Measurements from ENCODE around the gene CSAD. TPM values are rescaled to one million over a fixed set of nuclear protein-coding genes. Genes with fewer than 3 reads are reported as not detected.
A peak's percentile ranks its signal among the peaks of the same experiment; 100 is the strongest.

CSAD gene
- total RNA-seq, 2 donors from 2014 or later: 70.8 to 89.5 TPM

DNA sequence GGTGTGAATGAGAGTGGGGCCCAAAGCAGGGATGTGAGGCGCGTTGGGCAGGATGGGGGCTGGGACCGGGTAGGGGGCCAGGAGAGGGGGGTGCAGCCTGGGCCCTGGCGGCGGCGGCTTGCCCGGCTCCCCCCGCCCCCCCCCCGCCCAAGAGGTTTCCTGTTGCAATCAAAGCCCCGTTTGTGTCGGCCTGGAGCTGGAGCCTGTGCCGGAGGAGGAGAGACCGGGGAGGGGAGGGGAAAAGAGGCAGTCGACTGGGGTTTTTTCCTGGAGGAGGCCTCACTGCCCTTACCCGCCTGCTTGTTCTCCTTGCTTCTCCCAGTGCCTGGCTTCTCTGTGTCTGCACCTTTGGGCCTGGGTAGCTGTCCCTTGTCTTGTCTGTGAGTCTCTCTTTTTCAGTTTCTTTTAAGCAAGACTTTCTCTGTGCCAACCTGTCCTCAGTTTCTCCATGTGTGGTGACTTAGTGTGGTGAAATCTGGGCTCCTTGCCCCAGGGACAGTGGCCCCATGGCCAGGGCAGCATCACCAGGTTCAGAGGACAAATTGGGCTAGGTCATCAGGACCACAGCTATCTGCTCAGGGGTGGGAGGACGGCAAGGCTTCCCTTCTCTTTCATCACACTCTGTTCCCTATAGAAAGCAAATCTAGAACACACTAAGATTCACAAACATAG is 42.8 kb upstream of the CSAD start:
- DNase-seq (ENCODE audit: low spot score) (no peak), ATAC-seq (ENCODE audit: insufficient number of reproducible peaks, low FRiP score, low read depth) (no peak)
- Histone ChIP-seq H3K27me3 (replicated peaks; ENCODE audit: insufficient read depth) (no peaks in the 10 kb centered on the region), H3K36me3 (peaks cover 3% of the 10 kb centered on the region), H3K4me1 (ENCODE audit: control insufficient read depth in 1 of 2, low read depth in 2 of 2) (peaks cover 26 to 49% of the 10 kb centered on the region in 2 donors), H3K9me3 (no peaks in the 10 kb centered on the region), H3K27ac (peak overlapping the region; percentile 97 to 99), H3K4me3 (peak overlapping the region; percentile 4)
- TF ChIP-seq, protein P1, sequence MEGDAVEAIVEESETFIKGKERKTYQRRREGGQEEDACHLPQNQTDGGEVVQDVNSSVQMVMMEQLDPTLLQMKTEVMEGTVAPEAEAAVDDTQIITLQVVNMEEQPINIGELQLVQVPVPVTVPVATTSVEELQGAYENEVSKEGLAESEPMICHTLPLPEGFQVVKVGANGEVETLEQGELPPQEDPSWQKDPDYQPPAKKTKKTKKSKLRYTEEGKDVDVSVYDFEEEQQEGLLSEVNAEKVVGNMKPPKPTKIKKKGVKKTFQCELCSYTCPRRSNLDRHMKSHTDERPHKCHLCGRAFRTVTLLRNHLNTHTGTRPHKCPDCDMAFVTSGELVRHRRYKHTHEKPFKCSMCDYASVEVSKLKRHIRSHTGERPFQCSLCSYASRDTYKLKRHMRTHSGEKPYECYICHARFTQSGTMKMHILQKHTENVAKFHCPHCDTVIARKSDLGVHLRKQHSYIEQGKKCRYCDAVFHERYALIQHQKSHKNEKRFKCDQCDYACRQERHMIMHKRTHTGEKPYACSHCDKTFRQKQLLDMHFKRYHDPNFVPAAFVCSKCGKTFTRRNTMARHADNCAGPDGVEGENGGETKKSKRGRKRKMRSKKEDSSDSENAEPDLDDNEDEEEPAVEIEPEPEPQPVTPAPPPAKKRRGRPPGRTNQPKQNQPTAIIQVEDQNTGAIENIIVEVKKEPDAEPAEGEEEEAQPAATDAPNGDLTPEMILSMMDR (IDR thresholded peaks at IDR 0.05): no peak

DNA sequence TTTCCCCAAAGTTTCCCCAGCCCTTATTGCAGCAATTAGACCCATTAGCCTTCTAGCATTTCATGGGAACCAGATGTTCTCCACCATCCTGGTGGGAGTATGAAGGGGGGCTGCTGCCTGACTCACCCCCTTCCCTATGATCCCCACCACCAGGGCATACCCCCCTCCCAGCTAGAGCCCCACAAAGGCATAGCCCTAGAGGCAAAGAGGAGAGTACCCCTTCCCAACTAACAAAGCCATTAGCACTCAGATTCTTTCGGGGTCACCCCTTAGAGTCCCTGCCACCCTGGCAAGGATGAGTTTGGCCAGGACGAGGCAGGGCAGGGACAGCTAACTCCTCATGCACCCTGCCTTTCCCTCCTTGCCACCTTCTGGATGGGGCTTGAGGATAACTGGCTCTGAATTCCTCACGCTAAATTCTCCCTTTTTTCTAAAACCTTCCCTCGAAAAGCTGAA is 42.1 kb upstream of the CSAD start:
- TF ChIP-seq, protein P1 (IDR thresholded peaks at IDR 0.05): no peak
- no peaks in the 10 kb centered on the region for H3K27me3 ChIP-seq (replicated peaks; ENCODE audit: insufficient read depth)
- H3K4me3 ChIP-seq: peak overlapping the region; percentile 4
- ATAC-seq (ENCODE audit: insufficient number of reproducible peaks, low FRiP score, low read depth) (no peak), DNase-seq (ENCODE audit: low spot score) (no peak)
- peaks cover 3% of the 10 kb centered on the region for H3K36me3 ChIP-seq
- H3K27ac ChIP-seq: peak overlapping the region; percentile 97 to 99
- H3K4me1 ChIP-seq (ENCODE audit: control insufficient read depth in 1 of 2, low read depth in 2 of 2): peaks cover 32 to 53% of the 10 kb centered on the region in 2 donors
- no peaks in the 10 kb centered on the region for H3K9me3 ChIP-seq

DNA sequence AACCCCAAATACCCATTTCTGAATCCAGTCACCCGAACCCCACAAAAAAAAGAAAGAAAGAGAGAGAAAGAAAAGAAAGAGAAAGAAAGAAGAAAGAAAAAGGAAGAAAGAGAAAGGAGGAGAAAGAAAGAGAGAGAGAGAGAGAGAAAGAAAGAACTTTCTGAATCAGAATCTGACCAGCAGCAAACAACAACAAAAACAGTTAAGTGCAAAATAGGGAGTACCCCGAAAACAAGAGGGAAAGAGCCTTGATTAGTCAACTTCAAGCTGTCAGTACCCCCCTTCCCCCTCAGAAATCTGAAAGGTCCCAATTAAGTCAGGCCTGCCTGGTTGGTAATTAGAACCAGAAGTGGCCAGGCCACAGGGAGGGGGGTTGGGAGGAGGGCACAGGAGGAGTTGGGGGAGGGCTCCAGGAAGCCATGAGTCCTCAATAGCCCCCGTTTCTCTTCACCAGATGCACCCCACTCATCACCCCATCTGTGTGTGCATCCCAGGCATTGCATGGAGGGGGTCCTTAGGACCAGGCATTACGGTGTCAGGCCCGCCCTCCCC is 41.5 kb upstream of the CSAD start:
- DNase-seq (ENCODE audit: low spot score) (no peak), ATAC-seq (ENCODE audit: insufficient number of reproducible peaks, low FRiP score, low read depth) (no peak)
- Histone ChIP-seq H3K27me3 (replicated peaks; ENCODE audit: insufficient read depth) (no peaks in the 10 kb centered on the region), H3K4me3 (peak overlapping the region; percentile 82), H3K27ac (peak overlapping the region; percentile 97 to 99), H3K4me1 (ENCODE audit: control insufficient read depth in 1 of 2, low read depth in 2 of 2) (peaks cover 38 to 59% of the 10 kb centered on the region in 2 donors), H3K36me3 (peaks cover 3% of the 10 kb centered on the region), H3K9me3 (no peaks in the 10 kb centered on the region)
- TF ChIP-seq, protein P1 (IDR thresholded peaks at IDR 0.05): no peak

DNA sequence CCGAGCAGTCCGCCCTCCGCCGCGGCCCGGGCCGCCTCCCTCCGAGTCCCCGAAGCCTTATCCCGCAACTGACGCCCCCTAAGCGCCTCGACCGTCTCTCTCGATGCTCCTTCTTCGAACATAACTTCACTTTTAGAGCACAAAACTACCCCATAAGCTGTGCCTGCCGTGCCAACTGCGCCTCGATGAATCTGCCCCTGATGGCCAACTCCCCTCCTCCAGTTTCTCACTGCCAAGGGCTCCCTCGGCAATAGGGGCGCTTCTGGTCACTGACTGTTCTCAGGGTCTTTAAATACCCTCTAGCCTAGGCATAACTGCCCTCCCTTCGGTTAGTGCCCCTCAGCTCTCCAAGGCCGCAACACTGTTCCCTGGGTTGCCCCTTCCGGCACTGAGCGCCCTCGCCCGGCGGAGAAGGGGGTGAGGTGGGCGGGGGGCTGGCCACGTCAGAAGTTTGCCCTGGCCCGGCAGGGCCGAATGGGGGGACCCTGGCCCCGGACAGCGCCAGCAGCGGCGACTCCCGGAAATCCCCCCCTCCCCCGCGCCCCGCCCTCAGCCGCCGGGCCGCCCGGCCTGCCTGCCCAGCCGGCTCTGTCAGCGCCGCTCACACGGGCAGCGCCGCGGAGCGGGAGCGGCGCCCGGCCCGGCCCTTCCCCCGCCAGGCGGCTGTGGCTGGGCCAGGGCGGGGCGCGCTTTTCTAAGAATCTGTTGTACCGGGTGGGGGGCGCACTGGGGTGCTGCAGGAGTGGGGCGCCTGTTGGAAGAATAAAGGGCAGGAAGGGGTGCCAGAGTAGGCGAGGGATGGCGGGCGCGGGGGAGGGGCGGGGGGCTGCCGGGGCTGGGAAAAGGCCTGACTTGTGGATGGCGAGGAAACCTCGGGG is 40.7 kb upstream of the CSAD start:
- ATAC-seq (ENCODE audit: insufficient number of reproducible peaks, low FRiP score, low read depth): peak; percentile 38
- Histone ChIP-seq H3K4me1 (ENCODE audit: control insufficient read depth in 1 of 2, low read depth in 2 of 2) (peaks cover 42 to 65% of the 10 kb centered on the region in 2 donors), H3K27me3 (replicated peaks; ENCODE audit: insufficient read depth) (no peaks in the 10 kb centered on the region), H3K36me3 (no peaks in the 10 kb centered on the region), H3K4me3 (peak overlapping the region; percentile 82), H3K27ac (peak overlapping the region; percentile 97 to 99), H3K9me3 (no peaks in the 10 kb centered on the region)
- no peak for DNase-seq (ENCODE audit: low spot score)
- TF ChIP-seq, protein P1 (IDR thresholded peaks at IDR 0.05): no peak

DNA sequence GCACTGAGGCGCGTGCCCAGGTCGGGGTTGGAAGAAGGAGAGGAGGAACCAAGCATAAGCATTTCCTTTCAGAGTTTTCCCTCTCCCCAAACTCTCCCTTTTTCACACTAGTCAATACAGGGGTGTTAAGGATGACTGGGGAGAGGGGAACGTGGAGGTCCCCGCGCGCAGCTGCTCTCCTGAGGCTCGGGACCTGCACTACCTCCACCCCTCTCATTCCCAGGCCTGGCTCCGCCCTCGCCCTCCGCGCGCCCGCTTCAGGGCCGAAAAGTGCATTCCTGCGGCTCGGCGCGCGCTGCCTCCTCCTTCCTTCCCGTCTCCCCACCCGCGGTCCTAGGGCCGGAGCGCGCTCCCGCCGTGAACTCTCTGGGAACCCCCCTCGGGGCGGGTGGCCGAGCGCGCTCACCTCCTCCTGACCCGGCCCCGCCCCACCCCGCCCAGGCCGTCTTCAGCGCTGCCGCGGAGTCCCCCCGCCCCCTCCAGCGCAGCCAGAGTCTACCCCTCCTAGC is 40.0 kb upstream of the CSAD start:
- ATAC-seq (ENCODE audit: insufficient number of reproducible peaks, low FRiP score, low read depth) (peak; percentile 44), DNase-seq (ENCODE audit: low spot score) (peak; percentile 47)
- H3K36me3 ChIP-seq: no peaks in the 10 kb centered on the region
- no peaks in the 10 kb centered on the region for H3K27me3 ChIP-seq (replicated peaks; ENCODE audit: insufficient read depth)
- peaks cover 42 to 64% of the 10 kb centered on the region in 2 donors for H3K4me1 ChIP-seq (ENCODE audit: control insufficient read depth in 1 of 2, low read depth in 2 of 2)
- H3K9me3 ChIP-seq: no peaks in the 10 kb centered on the region
- H3K4me3 ChIP-seq: peak overlapping the region; percentile 82
- TF ChIP-seq, protein P1 (IDR thresholded peaks at IDR 0.05): no peak
- peak overlapping the region; percentile 97 to 99 for H3K27ac ChIP-seq

All from thoracic aorta (tissue), 2 donors.